WTC11 (cell line): ENCODE data around the gene ZNF155. TPM values are rescaled to one million over a fixed set of nuclear protein-coding genes. Genes with fewer than 3 reads are reported as not detected.

Experiments used
- ATAC-seq: fragments of 200-7000 bp; cut with Tn5 transposase; 2 replicates; pipeline ENCODE4 v1.10.0; 2021; ENCODE audit warnings: mild to moderate bottlenecking, moderate library complexity
- CTCF ChIA-PET: fragments of 300-600 bp; sonication (Branson Sonifier 250); formaldehyde crosslinking; loops from one replicate; lab custom pipeline; 2021; ENCODE audit warnings: antibody characterized with exemption; lab: Charles Lee
- POLR2A ChIA-PET: fragments of 350-600 bp; sonication (Branson Sonifier 250); formaldehyde crosslinking; loops from one replicate; lab custom pipeline; 2021; ENCODE audit warnings: antibody characterized with exemption; lab: Charles Lee
- DNase-seq: peaks from one replicate; pipeline ENCODE4 v3.0.0; 2021; ENCODE audit warnings: low spot score
- H3K27ac Mint-ChIP-seq: 2 replicates; pipeline ENCODE4 v1.8.0; 2021; ENCODE audit warnings: mixed read lengths
- H3K27me3 Mint-ChIP-seq: 2 replicates; pipeline ENCODE4 v1.8.0; 2021; ENCODE audit warnings: low read depth, mild to moderate bottlenecking, moderate library complexity, mixed read lengths
- H3K36me3 Mint-ChIP-seq: 2 replicates; pipeline ENCODE4 v1.8.0; 2021; ENCODE audit warnings: mixed read lengths
- H3K4me1 Mint-ChIP-seq: 2 replicates; pipeline ENCODE4 v1.8.0; 2022; ENCODE audit warnings: mixed read lengths
- H3K4me3 Mint-ChIP-seq: 2 replicates; pipeline ENCODE4 v1.8.0; 2021; ENCODE audit warnings: mild to moderate bottlenecking, moderate library complexity, mixed read lengths
- H3K9me3 Mint-ChIP-seq: 2 replicates; pipeline ENCODE4 v1.8.0; 2021; ENCODE audit warnings: mixed read lengths
- E2F1 ChIP-seq: sonication (generic); formaldehyde crosslinking; IDR thresholded peaks from 2 replicates; pipeline ENCODE4 v1.8.0; 2022; ENCODE audit warnings: mild to moderate bottlenecking, missing genetic modification reagents
- ELF4 ChIP-seq: sonication (generic); formaldehyde crosslinking; IDR thresholded peaks from 2 replicates; pipeline ENCODE4 v1.8.1; 2022; ENCODE audit warnings: low read depth, mild to moderate bottlenecking, moderate library complexity, missing genetic modification reagents
- ERG ChIP-seq: fragments of 250-450 bp; sonication (Bioruptor Pico); IDR thresholded peaks from 2 replicates; pipeline ENCODE4 v1.8.0; 2021; ENCODE audit warnings: mild to moderate bottlenecking
- FOXK1 ChIP-seq: sonication (generic); formaldehyde crosslinking; IDR thresholded peaks from 2 replicates; pipeline ENCODE4 v1.8.0; 2022; ENCODE audit warnings: mild to moderate bottlenecking, moderate library complexity, missing genetic modification reagents
- FOXP1 ChIP-seq: sonication (generic); formaldehyde crosslinking; IDR thresholded peaks from 2 replicates; pipeline ENCODE4 v1.8.0; 2022; ENCODE audit warnings: missing genetic modification reagents, mild to moderate bottlenecking, moderate library complexity, borderline replicate concordance
- GRHL2 ChIP-seq: fragments of 250-450 bp; sonication (Bioruptor Pico); IDR thresholded peaks from 2 replicates; pipeline ENCODE4 v1.8.0; 2022; ENCODE audit warnings: mild to moderate bottlenecking, moderate library complexity; ENCODE audit not compliant: insufficient replicate concordance, severe bottlenecking
- IRF1 ChIP-seq: sonication (generic); formaldehyde crosslinking; IDR thresholded peaks from 2 replicates; pipeline ENCODE4 v1.8.0; 2023; ENCODE audit warnings: missing genetic modification reagents
- MLX ChIP-seq: sonication (generic); formaldehyde crosslinking; IDR thresholded peaks from 2 replicates; pipeline ENCODE4 v1.8.1; 2023; ENCODE audit warnings: mild to moderate bottlenecking, missing genetic modification reagents, moderate library complexity
- MXD4 ChIP-seq: fragments of 250-450 bp; sonication (Bioruptor Pico); IDR thresholded peaks from 2 replicates; pipeline ENCODE4 v1.8.0; 2021; ENCODE audit warnings: mild to moderate bottlenecking, moderate library complexity, borderline replicate concordance
- NR2C2 ChIP-seq: sonication (generic); formaldehyde crosslinking; IDR thresholded peaks from 2 replicates; pipeline ENCODE4 v1.8.0; 2022; ENCODE audit warnings: mild to moderate bottlenecking, missing genetic modification reagents
- PRDM15 ChIP-seq: sonication (generic); formaldehyde crosslinking; IDR thresholded peaks from 2 replicates; pipeline ENCODE4 v1.8.0; 2022; ENCODE audit warnings: missing genetic modification reagents
- SOX15 ChIP-seq: fragments of 250-450 bp; sonication (Bioruptor Pico); IDR thresholded peaks from 2 replicates; pipeline ENCODE4 v1.9.0; 2021; ENCODE audit warnings: mild to moderate bottlenecking
- SP1 ChIP-seq: sonication (generic); formaldehyde crosslinking; conservative IDR thresholded peaks from 2 replicates; pipeline ENCODE4 v1.8.1; 2022; ENCODE audit warnings: missing genetic modification reagents
- TEAD1 ChIP-seq: sonication (generic); formaldehyde crosslinking; IDR thresholded peaks from 2 replicates; pipeline ENCODE4 v1.8.0; 2022; ENCODE audit warnings: mild to moderate bottlenecking, missing genetic modification reagents
- ZBTB21 ChIP-seq: sonication (generic); formaldehyde crosslinking; IDR thresholded peaks from 2 replicates; pipeline ENCODE4 v1.8.1; 2023; ENCODE audit warnings: mild to moderate bottlenecking, missing genetic modification reagents, borderline replicate concordance
- ZNF121 ChIP-seq: sonication (generic); formaldehyde crosslinking; IDR thresholded peaks from 2 replicates; pipeline ENCODE4 v1.8.0; 2023; ENCODE audit warnings: missing genetic modification reagents
- ZNF138 ChIP-seq: sonication (generic); formaldehyde crosslinking; conservative IDR thresholded peaks from 2 replicates; pipeline ENCODE4 v1.8.1; 2022; ENCODE audit warnings: mild to moderate bottlenecking, moderate library complexity, missing genetic modification reagents
- ZNF396 ChIP-seq: fragments of 250-450 bp; sonication (Bioruptor Pico); IDR thresholded peaks from 2 replicates; pipeline ENCODE4 v1.8.0; 2021; ENCODE audit warnings: mild to moderate bottlenecking, moderate library complexity, borderline replicate concordance
- ZNF671 ChIP-seq: fragments of 250-450 bp; sonication (Bioruptor Pico); IDR thresholded peaks from 2 replicates; pipeline ENCODE4 v1.8.0; 2021; ENCODE audit warnings: mild to moderate bottlenecking
- total RNA-seq: library from RNA; stranded (reverse); gene quantifications from 3 replicates; pipeline ENCODE4 v1.2.3, GENCODE V29; 2021
- TF ChIP-seq, protein P1 (sequence below): sonication (generic); formaldehyde crosslinking; IDR thresholded peaks from 2 replicates; pipeline ENCODE4 v1.8.1; 2023; ENCODE audit warnings: mild to moderate bottlenecking, missing genetic modification reagents

Gene ZNF155
- total RNA-seq, 1 experiment from 2014 or later = 10.2 TPM

- TF ChIP-seq, protein P1, sequence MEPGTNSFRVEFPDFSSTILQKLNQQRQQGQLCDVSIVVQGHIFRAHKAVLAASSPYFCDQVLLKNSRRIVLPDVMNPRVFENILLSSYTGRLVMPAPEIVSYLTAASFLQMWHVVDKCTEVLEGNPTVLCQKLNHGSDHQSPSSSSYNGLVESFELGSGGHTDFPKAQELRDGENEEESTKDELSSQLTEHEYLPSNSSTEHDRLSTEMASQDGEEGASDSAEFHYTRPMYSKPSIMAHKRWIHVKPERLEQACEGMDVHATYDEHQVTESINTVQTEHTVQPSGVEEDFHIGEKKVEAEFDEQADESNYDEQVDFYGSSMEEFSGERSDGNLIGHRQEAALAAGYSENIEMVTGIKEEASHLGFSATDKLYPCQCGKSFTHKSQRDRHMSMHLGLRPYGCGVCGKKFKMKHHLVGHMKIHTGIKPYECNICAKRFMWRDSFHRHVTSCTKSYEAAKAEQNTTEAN = no peak
- TF ChIP-seq PRDM15 (CRISPR knock-in tag) = no peak
- no peak for TF ChIP-seq ZNF138 (CRISPR knock-in tag)
- TF ChIP-seq ZNF671 (CRISPR knock-in tag) = no peak
- no peak for TF ChIP-seq SP1 (CRISPR knock-in tag)
These were observed 13.8 kb downstream of the ZNF155 start (continued) for GRCh38 chr19:43997631-43998290.

- Mint-ChIP-seq H3K27ac (peak overlapping the region; percentile 58), H3K27me3 (peaks cover 5% of the 10 kb centered on the region; the same call in 1 of the 2 replicates), H3K4me1 (peaks cover 12% of the 10 kb centered on the region), H3K4me3 (peak overlapping the region; percentile 98), H3K9me3 (peaks cover 37% of the 10 kb centered on the region), H3K36me3 (peaks cover 22% of the 10 kb centered on the region)
- ATAC-seq (no peak), DNase-seq (no peak)
- CTCF ChIA-PET = interaction anchor here (1.3 kb wide), 1 partner anchor 51 kb away, joined by 4 read pairs; the partner anchor contains the start of gene ZNF221
- TF ChIP-seq NR2C2 (CRISPR knock-in tag) (no peak), MXD4 (CRISPR knock-in tag) (no peak), ZBTB21 (CRISPR knock-in tag) (no peak), FOXK1 (CRISPR knock-in tag) (no peak), ERG (CRISPR knock-in tag) (no peak), SP1 (CRISPR knock-in tag) (no peak), IRF1 (no peak), SOX15 (CRISPR knock-in tag) (no peak), TEAD1 (CRISPR knock-in tag) (no peak), MLX (no peak), ZNF396 (CRISPR knock-in tag) (no peak), ELF4 (CRISPR knock-in tag) (no peak), E2F1 (CRISPR knock-in tag) (no peak), GRHL2 (no peak), FOXP1 (CRISPR knock-in tag) (no peak), ZNF121 (CRISPR knock-in tag) (no peak)
- TF ChIP-seq, protein P1 = no peak
- POLR2A ChIA-PET = no interaction called here
These were observed 18.2 kb downstream of the ZNF155 start for GRCh38 chr19:44002212-44002565.
